ENCODE data around the gene SH3BP5.

DNA sequence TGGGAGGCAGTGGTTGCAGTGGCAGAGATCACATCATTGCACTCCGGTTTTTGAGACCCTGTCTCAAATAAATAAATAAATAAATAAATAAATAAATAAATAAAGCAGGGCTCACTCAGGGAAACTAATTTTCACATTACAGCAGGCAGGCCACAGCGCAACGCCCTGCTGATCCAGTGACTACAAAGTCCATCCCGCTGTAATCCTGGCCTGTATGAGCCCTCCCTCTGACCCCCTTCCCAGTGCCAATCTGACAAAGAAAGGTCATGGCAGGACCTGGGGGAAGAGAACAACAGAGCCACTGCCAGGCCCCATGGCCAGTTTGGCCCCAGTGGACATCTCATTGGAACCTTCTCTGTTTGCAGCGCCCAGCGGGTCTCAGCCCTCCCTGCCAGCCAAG, 9.3 kb downstream of the SH3BP5 start:
- TF ChIP-seq, protein P1, sequence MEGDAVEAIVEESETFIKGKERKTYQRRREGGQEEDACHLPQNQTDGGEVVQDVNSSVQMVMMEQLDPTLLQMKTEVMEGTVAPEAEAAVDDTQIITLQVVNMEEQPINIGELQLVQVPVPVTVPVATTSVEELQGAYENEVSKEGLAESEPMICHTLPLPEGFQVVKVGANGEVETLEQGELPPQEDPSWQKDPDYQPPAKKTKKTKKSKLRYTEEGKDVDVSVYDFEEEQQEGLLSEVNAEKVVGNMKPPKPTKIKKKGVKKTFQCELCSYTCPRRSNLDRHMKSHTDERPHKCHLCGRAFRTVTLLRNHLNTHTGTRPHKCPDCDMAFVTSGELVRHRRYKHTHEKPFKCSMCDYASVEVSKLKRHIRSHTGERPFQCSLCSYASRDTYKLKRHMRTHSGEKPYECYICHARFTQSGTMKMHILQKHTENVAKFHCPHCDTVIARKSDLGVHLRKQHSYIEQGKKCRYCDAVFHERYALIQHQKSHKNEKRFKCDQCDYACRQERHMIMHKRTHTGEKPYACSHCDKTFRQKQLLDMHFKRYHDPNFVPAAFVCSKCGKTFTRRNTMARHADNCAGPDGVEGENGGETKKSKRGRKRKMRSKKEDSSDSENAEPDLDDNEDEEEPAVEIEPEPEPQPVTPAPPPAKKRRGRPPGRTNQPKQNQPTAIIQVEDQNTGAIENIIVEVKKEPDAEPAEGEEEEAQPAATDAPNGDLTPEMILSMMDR (IDR thresholded peaks at IDR 0.05; ENCODE audit: low read length), result no peak
- TF ChIP-seq EZH2 (optimal IDR thresholded peaks at IDR 0.05; ENCODE audit: low read depth, low read length) (no peak), EZH2phosphoT487 (IDR thresholded peaks at IDR 0.05; ENCODE audit: low read length) (no peak)
